HG02852 (cell line): Measurements from ENCODE around the gene FBXO41.

Experiments used
- ATAC-seq: cut with Tn5 transposase; IDR thresholded peaks from one replicate; pipeline ENCODE4 v1.9.1; 2021; ENCODE audit warnings: mild to moderate bottlenecking, moderate library complexity; ENCODE audit not compliant: unreplicated experiment

Gene FBXO41

GRCh38 chr2:73290049-73290839 lies 6.0 kb upstream of the FBXO41 start:
- ATAC-seq, result no peak

- ATAC-seq, result no peak
These were observed 5.0 kb upstream of the FBXO41 start for GRCh38 chr2:73289304-73289703.

- ATAC-seq, result no peak
These were observed 1.9 kb upstream of the FBXO41 start for GRCh38 chr2:73286134-73286655.

GRCh38 chr2:73285159-73285739 lies 971 bp upstream of the FBXO41 start:
- peak; percentile 49 for ATAC-seq

GRCh38 chr2:73283545-73284295 lies 558 bp downstream of the FBXO41 start:
- peak; percentile 29 for ATAC-seq

GRCh38 chr2:73282924-73283544 lies 1.2 kb downstream of the FBXO41 start:
- no peak for ATAC-seq

GRCh38 chr2:73281244-73281643 lies 3.0 kb downstream of the FBXO41 start:
- no peak for ATAC-seq

- no peak for ATAC-seq
These were observed 4.4 kb downstream of the FBXO41 start for GRCh38 chr2:73279852-73280251.

GRCh38 chr2:73272270-73272669 lies 12.0 kb downstream of the FBXO41 start:
- no peak for ATAC-seq

GRCh38 chr2:73269686-73270465 lies 14.4 kb downstream of the FBXO41 start:
- peak; percentile 7 for ATAC-seq

- peak; percentile 67 for ATAC-seq
These were observed 15.2 kb downstream of the FBXO41 start for GRCh38 chr2:73268830-73269685.

- no peak for ATAC-seq
These were observed 15.9 kb downstream of the FBXO41 start for GRCh38 chr2:73268366-73268829.

GRCh38 chr2:73267008-73267407 lies 17.3 kb downstream of the FBXO41 start:
- no peak for ATAC-seq

- ATAC-seq, result no peak
These were observed 18.0 kb downstream of the FBXO41 start for GRCh38 chr2:73266061-73266901.

- ATAC-seq, result no peak
These were observed 18.8 kb downstream of the FBXO41 start for GRCh38 chr2:73265298-73266060.

- ATAC-seq, result no peak
These were observed 19.5 kb downstream of the FBXO41 start for GRCh38 chr2:73264783-73265182.

- no peak for ATAC-seq
These were observed 20.0 kb downstream of the FBXO41 start for GRCh38 chr2:73264332-73264606.
